ENCODE data around the gene ELOVL3. TPM values are rescaled to one million over a fixed set of nuclear protein-coding genes. Genes with fewer than 3 reads are reported as not detected.

The ELOVL3 gene
- total and polyA plus RNA-seq, 8 donors = 0.12 to 0.92 (median 0.58) TPM

- no peak for ATAC-seq
- no peak overlapping the region for H3K4me3 ChIP-seq
- no peaks in the 10 kb centered on the region for H3K36me3 ChIP-seq
- no peak for TF ChIP-seq CTCF (IDR thresholded peaks at IDR 0.05)
- no peak overlapping the region for H3K27ac ChIP-seq
- H3K9me3 ChIP-seq = no peaks in the 10 kb centered on the region
- intact Hi-C loops (cut with DNase I) = no loop called here
- no peak for DNase-seq
- no peaks in the 10 kb centered on the region for H3K27me3 ChIP-seq
- H3K4me1 ChIP-seq = no peaks in the 10 kb centered on the region
Observed at GRCh38 chr10:102198027-102198426, 28.1 kb upstream of the ELOVL3 start.

- H3K27me3 ChIP-seq = no peaks in the 10 kb centered on the region
- intact Hi-C loops (cut with DNase I) = no loop called here
- DNase-seq (peak in 1 of 4 donors; percentile 73), ATAC-seq (no peak)
- no peaks in the 10 kb centered on the region for H3K4me1 ChIP-seq
- H3K27ac ChIP-seq = no peak overlapping the region
- no peak for TF ChIP-seq CTCF (IDR thresholded peaks at IDR 0.05)
- peaks cover 0 to 10% of the 10 kb centered on the region in 2 donors for H3K9me3 ChIP-seq
- H3K36me3 ChIP-seq = no peaks in the 10 kb centered on the region
- H3K4me3 ChIP-seq = no peak overlapping the region
Observed at GRCh38 chr10:102200751-102201640, 25.1 kb upstream of the ELOVL3 start.

- Histone ChIP-seq H3K27ac (no peak overlapping the region), H3K36me3 (no peaks in the 10 kb centered on the region), H3K27me3 (no peaks in the 10 kb centered on the region), H3K4me3 (no peak overlapping the region), H3K9me3 (peaks cover 0 to 10% of the 10 kb centered on the region in 2 donors), H3K4me1 (no peaks in the 10 kb centered on the region)
- no peak for DNase-seq
- no peak for ATAC-seq
- intact Hi-C loops (cut with DNase I) = no loop called here
- no peak for TF ChIP-seq CTCF (IDR thresholded peaks at IDR 0.05)
Observed at GRCh38 chr10:102202386-102202785, 23.7 kb upstream of the ELOVL3 start.

- H3K4me1 ChIP-seq = no peaks in the 10 kb centered on the region
- no peak overlapping the region for H3K27ac ChIP-seq
- H3K36me3 ChIP-seq = no peaks in the 10 kb centered on the region
- no peak for TF ChIP-seq CTCF (IDR thresholded peaks at IDR 0.05)
- no peaks in the 10 kb centered on the region for H3K27me3 ChIP-seq
- no peak overlapping the region for H3K4me3 ChIP-seq
- intact Hi-C loops (cut with DNase I) = no loop called here
- peaks cover 0 to 10% of the 10 kb centered on the region in 2 donors for H3K9me3 ChIP-seq
- DNase-seq (peak in 2 of 4 donors; percentile 11 to 35), ATAC-seq (no peak)
Observed at GRCh38 chr10:102208311-102209035, 17.6 kb upstream of the ELOVL3 start.
